Measurements from ENCODE around the gene ZNF587B.
A peak's percentile ranks its signal among the peaks of the same experiment; 100 is the strongest.
"Not testable (repeated sequence)": the region's sequence is repeated elsewhere in the genome, so short reads cannot be mapped to it uniquely, and the experiment has no call there.

Gene ZNF587B

DNA sequence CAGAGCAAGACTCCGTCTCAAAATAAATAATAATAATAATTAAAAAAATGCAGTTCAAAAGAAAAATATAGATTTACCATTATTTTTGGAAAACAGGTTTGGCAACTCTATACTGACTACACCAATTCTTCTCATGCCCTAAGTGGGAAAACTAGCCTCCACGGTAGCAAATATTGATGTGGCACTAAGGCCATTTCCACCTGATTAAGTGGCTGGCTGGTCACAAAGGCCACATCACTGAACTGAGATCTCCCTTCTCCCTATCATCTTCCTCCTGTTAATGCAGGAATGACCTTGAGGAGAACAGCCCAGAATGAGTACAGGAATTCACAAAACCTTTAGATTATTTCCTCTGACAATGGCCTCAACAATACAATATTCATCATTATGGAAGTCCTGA lies 40.1 kb downstream of the ZNF587B start:
- no peak for DNase-seq (ENCODE audit: low read depth)

DNA sequence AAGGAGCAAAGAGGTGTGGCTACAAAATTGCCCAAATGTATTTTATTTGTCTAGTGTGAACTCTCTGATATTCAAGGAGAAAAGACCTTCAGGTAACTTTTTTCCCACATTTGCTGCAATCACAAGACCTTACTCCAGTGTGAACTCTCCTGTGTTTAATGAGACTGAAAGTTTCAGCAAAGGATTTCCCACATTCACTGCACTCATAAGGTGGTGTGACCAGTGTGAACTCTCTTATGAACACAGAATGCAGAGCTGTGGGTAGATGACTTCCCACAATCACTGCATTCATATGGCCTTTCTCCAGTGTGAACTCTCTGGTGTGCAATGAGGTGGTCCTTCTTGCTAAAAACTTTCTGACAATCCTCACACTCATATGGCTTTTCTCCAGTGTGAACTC lies 42.4 kb downstream of the ZNF587B start:
- no peak for DNase-seq (ENCODE audit: low read depth)

DNA sequence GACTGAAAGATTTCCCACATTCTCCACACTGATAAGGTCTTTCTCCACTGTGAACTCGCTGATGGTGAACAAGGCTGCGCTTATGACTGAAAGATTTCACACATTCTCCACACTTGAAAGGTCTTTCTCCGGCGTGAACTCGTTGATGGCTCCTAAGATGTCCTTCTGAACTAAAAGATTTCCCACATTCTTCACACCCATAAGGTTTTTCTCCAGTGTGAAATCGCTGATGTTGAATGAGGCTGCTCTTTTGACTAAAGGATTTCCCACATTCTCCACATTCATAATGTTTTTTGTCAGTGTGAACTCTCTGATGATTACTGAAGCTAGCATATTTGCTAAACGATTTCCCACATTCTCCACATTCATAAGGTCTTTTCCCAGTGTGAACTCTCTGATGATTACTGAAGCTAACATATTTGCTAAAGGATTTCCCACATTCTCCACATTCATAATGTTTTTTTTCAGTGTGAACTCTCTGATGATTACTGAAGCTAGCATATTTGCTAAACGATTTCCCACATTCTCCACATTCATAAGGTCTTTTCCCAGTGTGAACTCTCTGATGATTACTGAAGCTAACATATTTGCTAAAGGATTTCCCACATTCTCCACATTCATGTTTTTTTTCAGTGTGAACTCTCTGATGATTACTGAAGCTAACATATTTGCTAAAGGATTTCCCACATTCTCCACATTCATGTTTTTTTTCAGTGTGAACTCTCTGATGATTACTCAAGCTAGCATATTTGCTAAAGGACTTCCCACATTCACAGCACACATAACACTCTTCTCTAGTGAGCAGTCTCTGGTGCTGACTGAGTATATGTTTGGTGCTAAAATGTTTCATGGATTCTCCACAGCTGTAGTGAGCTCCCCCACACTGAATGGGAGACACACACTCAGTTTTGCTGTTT lies 44.0 kb downstream of the ZNF587B start:
- not testable (repeated sequence) for DNase-seq (ENCODE audit: low read depth)

DNA sequence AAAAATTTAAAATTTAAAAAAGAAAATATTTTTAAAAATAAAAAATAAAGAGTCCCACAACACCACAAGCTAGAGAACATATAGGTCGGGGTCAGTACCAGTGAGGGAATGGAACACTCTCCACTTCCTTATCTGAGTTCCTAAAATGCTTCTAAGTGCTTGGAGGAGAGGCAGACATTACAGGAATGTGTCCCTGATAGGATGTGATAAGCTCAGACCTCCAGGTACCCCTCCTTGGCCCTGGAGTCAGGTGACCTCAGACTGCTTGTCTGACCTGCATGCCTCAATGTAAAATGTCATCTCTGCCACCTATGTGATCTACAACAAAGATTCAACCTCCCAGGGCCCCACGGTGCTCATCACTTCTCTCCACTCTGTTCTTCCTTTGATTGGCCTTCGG lies 55.9 kb downstream of the ZNF587B start:
- no peak for DNase-seq (ENCODE audit: low read depth)

DNA sequence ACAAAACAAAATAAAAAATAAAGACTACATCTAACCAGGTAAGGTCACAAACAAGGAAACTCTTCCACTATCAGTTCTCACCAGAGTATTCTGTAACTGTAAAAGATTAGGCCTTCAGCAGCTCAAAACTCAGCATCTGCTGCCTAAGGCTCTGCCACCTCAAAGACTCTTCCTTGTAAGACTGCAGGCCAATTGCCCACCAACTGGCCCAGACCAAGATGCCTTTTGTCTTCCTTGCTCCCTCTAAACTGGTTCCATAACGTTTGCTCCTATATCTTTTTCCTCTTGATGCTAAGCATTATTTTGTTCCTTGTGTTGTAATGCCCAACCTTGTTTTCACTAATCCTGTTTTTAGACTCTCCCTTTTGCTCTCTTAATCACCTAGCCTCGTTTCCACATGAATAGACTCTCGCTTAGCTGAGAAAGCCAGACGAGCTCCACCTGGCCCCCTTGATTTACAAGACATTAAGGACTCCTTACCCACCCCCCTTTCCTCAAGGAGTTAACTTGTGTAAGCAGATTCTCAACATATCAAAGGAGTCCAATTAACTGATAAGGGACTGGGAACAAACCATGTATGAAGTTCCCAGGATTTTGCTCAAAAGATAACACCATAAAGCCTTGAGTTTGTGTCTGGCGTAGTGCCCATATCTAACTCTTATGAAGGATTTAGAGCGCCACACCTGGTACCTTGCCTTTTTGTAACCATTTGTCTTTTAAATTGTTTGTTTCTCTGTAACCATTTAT lies 57.3 kb downstream of the ZNF587B start:
- DNase-seq (ENCODE audit: low read depth): no peak

DNA sequence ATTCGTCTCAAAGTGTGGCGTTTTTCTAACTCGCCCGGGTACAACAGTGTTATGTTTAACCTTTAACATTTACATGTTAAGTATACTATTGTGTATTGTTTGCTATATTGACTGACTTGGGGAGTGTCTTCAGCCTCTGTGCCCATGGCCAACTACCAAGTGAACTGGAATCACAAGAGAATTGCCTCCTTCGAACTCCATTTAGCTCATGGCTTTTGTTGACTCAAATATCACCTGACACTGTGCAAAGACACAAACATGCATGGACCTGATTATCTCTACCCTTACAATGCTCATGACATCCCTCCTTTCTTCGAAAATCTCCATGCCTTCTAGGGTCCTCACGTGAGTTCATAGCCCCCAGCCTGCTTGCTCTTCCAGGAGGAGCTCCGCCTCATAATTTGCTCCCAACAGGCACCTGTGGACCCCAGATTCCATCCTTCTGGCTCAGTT lies 58.0 kb downstream of the ZNF587B start:
- DNase-seq (ENCODE audit: low read depth): no peak

DNA sequence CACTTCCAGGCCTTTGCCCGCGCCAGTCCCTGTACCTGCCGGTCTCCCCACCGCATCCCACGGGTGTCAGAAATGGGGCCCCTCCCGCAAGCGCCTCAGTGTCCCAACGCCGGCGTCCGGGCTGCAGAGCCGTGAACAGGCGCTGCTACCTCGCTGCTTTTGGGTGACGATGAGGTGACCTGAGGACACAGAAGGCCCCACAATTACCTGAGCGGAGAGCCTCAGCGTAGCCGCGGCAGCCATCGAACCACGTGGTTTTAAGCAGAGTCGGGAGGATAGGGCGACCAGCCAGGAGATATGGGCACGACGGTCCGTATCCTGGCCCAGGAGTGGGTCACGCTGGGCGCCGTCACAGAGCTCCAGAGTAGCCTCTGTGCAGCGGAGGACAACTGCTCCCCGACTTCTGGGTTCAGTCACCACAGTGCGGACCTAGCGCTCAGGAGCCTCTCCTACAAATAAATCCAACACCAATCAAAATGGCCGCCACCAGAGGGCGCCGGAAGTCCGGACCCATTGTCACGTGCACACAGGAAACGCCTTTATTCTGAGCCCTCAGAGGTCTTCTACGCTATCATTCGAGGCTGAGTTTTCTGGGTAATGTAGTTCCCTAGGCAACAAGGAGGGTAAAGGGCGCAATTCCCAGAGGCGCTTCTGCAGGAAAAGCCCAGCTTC lies 58.6 kb downstream of the ZNF587B start, which contains the start of gene ZNF814:
TSS of gene ZNF814 (minus strand) at position 478 of the 672 bp plus-strand sequence. CDS start at position 243, 235 bp downstream.
- DNase-seq (ENCODE audit: low read depth): peak; percentile 81

DNA sequence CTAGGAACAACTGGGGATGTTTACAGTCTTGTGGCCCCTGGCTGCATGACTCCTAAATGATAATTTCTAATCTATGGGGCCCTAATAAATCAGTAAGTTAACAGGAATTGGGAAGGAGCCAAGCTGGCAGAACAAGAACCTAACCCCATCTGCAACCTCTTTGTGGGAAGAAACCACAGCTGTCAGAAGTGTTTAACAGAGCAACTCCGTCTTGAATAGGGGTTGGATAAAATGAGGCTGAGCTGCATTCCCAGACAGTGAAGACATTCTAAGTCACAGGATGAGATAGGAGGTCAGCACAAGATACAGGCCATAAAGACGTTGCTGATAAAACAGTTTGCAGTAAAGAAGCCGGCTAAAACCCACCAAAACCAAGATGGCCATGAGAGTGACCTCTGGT lies 60.6 kb downstream of the ZNF587B start:
- not testable (repeated sequence) for DNase-seq (ENCODE audit: low read depth)

All from fibroblast of gingiva (primary cell).